GM06990 (cell line): ENCODE measurements around the gene ZNRF1.

Experiments
- DNase-seq: peaks from one replicate; pipeline ENCODE4 v3.0.0-alpha.2; 2011; ENCODE audit not compliant: insufficient read length; ENCODE audit errors: extremely low read depth
- H3K27me3 ChIP-seq: replicated peaks from 2 replicates; pipeline ENCODE4 v1.6.0; 2011; ENCODE audit warnings: low read length; ENCODE audit not compliant: control insufficient read depth, insufficient read depth
- H3K36me3 ChIP-seq: 2 replicates; pipeline ENCODE4 v1.5.1; 2011; ENCODE audit warnings: low read length; ENCODE audit not compliant: control insufficient read depth, insufficient read depth
- H3K4me3 ChIP-seq: replicated peaks from 2 replicates; pipeline ENCODE4 v1.5.1; 2011; ENCODE audit warnings: low read depth, mild to moderate bottlenecking, control low read depth, low read length
- CTCF ChIP-seq: IDR thresholded peaks from 2 replicates; pipeline ENCODE4 v1.5.1; 2011; ENCODE audit warnings: low read length, control low read depth, mild to moderate bottlenecking, inconsistent platforms; ENCODE audit not compliant: insufficient read depth, poor library complexity, severe bottlenecking

ZNRF1 gene

GRCh38 chr16:75111961-75112733 lies 113.3 kb downstream of the ZNRF1 start:
- no peak for DNase-seq

GRCh38 chr16:75112734-75113491 lies 114.1 kb downstream of the ZNRF1 start:
- TF ChIP-seq CTCF: no peak
- H3K36me3 ChIP-seq: no peaks in the 10 kb centered on the region
- no peak overlapping the region for H3K4me3 ChIP-seq
- no peaks in the 10 kb centered on the region for H3K27me3 ChIP-seq
- DNase-seq: no peak

More at GRCh38 chr16:75111961-75112733, 113.3 kb downstream of the ZNRF1 start:
- Histone ChIP-seq H3K4me3 (no peak overlapping the region), H3K36me3 (no peaks in the 10 kb centered on the region), H3K27me3 (no peaks in the 10 kb centered on the region)
- TF ChIP-seq CTCF: no peak

GRCh38 chr16:75113541-75114121 lies 114.8 kb downstream of the ZNRF1 start:
- TF ChIP-seq CTCF: no peak
- Histone ChIP-seq H3K4me3 (no peak overlapping the region), H3K27me3 (no peaks in the 10 kb centered on the region), H3K36me3 (no peaks in the 10 kb centered on the region)
- DNase-seq: no peak

- DNase-seq: no peak
- no peak for TF ChIP-seq CTCF
- H3K36me3 ChIP-seq: no peaks in the 10 kb centered on the region
- no peaks in the 10 kb centered on the region for H3K27me3 ChIP-seq
- no peak overlapping the region for H3K4me3 ChIP-seq
Observed at GRCh38 chr16:75114179-75114945, 115.5 kb downstream of the ZNRF1 start.

- Histone ChIP-seq H3K36me3 (no peaks in the 10 kb centered on the region), H3K4me3 (no peak overlapping the region), H3K27me3 (no peaks in the 10 kb centered on the region)
- no peak for TF ChIP-seq CTCF
- no peak for DNase-seq
Observed at GRCh38 chr16:75114946-75115825, 116.4 kb downstream of the ZNRF1 start.
